ES-I3 (cell line): ENCODE measurements around the gene GTF2I.
"Not testable (repeated sequence)": the region's sequence is repeated elsewhere in the genome, so short reads cannot be mapped to it uniquely, and the experiment has no call there.

Experiments
- H3K36me3 ChIP-seq: 2 replicates; pipeline ENCODE4 v1.6.1; 2013; ENCODE audit warnings: mild to moderate bottlenecking, low read length, control low read depth, moderate library complexity; ENCODE audit not compliant: insufficient read depth
- H3K4me1 ChIP-seq: 2 replicates; pipeline ENCODE4 v1.6.1; 2013; ENCODE audit warnings: mild to moderate bottlenecking, control low read depth, low read length; ENCODE audit not compliant: insufficient read depth
- H3K9ac ChIP-seq: 2 replicates; pipeline ENCODE4 v1.6.1; 2013; ENCODE audit warnings: low read depth, mild to moderate bottlenecking, low read length, moderate library complexity
- H3K9me3 ChIP-seq: 2 replicates; pipeline ENCODE4 v1.6.1; 2013; ENCODE audit warnings: mild to moderate bottlenecking, low read length, moderate library complexity; ENCODE audit not compliant: control insufficient read depth, insufficient read depth

The GTF2I gene

GRCh38 chr7:74765205-74765918 is 107.8 kb downstream of the GTF2I start:
- H3K9me3 ChIP-seq, H3K4me1 ChIP-seq, H3K9ac ChIP-seq, H3K36me3 ChIP-seq: not testable (repeated sequence)

DNA sequence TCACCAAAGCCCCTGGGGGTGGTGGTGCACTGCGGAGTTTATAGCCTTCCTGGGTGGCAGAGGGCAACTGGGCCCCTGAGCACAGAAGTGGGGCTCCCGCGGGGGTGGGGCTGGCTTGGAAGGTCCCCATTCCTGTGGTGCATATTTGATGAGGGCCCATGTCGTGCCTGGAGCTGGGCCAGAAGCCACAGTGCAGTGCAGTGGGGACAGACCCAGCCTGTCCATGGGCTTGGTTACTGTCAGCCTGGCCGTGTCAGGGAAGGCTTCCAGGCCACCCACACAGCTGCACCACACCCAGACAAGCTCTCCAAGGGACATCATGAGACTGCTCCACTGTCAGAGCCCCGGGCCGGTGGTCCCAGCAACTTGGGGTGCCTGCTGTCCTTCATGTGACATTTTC is 109.0 kb downstream of the GTF2I start:
- H3K9ac ChIP-seq, H3K36me3 ChIP-seq, H3K9me3 ChIP-seq, H3K4me1 ChIP-seq: not testable (repeated sequence)

DNA sequence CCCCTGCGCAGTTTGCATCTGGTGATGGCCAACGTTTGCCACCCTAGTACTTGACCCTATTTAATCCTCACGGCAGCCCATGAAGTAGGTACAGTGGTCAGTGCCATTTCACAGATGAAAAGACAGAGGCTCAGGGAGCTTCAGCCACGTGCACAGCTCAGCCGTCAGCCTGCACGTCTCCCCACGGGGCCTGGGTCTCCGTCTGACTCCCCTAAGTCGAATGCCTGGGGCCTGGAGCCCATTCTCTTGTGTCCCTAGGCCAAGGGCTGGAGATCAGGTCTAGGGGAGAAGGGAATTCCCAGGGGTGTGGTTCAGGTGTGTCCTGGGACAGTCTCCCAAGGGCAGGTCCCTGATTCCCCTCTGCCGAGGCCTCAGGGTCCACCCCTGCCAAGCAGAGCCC is 109.5 kb downstream of the GTF2I start:
- H3K9me3 ChIP-seq, H3K9ac ChIP-seq, H3K36me3 ChIP-seq, H3K4me1 ChIP-seq: not testable (repeated sequence)

- H3K9ac ChIP-seq, H3K4me1 ChIP-seq, H3K9me3 ChIP-seq, H3K36me3 ChIP-seq: not testable (repeated sequence)
Observed at GRCh38 chr7:74770062-74770461, 112.5 kb downstream of the GTF2I start.

GRCh38 chr7:74772093-74772492 is 114.6 kb downstream of the GTF2I start:
- H3K9me3 ChIP-seq, H3K36me3 ChIP-seq, H3K4me1 ChIP-seq, H3K9ac ChIP-seq: not testable (repeated sequence)

DNA sequence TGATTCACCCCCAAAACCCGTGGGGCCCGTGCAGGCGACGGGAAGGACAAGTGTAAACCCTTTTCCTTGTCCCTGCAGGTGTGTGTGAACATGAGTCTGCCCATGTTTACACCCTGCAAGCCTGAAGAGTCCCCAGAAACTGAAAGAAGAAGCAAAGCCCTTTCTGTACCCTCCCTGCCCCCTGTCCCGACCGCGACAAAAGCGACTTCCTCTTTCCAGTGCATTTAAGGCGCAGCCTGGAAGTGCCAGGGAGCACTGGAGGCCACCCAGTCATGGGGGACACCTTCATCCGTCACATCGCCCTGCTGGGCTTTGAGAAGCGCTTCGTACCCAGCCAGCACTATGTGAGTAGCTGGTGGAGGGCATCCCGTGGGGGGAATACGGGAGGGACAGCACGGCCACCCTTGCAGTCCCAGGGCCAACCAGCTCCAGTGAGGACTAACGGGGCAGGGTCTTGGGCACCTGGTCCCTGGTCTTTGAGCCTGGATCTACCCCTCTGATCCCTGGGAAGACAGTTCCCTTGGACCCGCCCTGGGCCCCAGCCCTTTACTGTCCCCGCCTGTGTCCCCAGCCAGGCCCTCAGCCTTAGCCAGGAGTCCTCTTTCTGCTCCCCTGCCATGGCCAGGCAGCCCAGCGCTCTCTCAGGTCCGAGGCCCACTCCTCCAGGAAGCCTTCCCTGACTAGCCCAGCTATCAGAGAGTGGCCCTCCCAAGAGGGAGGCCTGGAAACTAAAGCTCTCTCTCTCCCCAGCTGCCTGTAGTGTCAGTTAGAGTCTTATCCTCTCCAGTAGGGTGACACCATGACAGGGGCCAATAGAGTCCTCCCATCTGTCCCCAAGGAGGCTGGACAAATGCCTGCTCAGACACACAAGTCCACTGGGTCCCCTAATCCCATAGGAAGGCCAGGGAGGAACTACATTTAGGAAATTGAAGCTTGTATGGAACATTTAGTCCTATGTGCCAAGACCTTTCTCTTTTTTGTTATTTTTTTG is 116.5 kb downstream of the GTF2I start, which contains the start of gene NCF1:
TSS of gene NCF1 (plus strand) at position 252 of the 991 bp plus-strand sequence. CDS start at position 273, 21 bp downstream.
- H3K4me1 ChIP-seq, H3K36me3 ChIP-seq, H3K9me3 ChIP-seq, H3K9ac ChIP-seq: not testable (repeated sequence)

DNA sequence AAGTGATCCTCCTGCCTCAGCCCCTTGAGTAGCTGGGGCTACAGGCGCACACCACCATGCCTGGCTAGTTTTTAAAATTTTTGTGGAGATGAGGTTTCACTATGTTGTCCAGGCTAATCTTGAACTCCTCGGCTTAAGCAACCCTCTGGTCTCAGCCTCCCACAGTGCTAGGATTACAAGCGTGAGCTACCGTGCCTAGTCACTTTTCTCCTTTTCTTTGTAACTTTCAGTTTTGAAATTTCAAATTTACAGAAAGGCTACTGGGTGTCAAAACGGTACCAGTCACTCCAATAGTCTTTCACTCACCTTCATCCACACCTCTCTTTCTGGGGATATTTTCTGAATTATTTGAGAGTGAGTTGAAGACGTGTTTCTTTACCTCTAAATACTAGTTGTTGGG is 117.6 kb downstream of the GTF2I start:
- H3K4me1 ChIP-seq, H3K9me3 ChIP-seq, H3K36me3 ChIP-seq, H3K9ac ChIP-seq: not testable (repeated sequence)

DNA sequence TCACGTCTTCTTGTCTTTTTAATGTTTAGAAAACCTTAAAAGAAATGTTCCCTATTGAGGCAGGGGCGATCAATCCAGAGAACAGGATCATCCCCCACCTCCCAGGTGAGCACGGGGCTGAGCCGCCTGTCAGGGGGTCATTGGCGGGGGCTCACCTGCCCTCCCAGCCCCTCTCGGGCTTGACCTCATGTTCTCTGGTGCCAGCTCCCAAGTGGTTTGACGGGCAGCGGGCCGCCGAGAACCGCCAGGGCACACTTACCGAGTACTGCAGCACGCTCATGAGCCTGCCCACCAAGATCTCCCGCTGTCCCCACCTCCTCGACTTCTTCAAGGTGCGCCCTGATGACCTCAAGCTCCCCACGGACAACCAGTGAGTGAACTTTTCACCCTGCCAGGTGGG is 121.5 kb downstream of the GTF2I start:
- H3K36me3 ChIP-seq, H3K9me3 ChIP-seq, H3K4me1 ChIP-seq, H3K9ac ChIP-seq: not testable (repeated sequence)

DNA sequence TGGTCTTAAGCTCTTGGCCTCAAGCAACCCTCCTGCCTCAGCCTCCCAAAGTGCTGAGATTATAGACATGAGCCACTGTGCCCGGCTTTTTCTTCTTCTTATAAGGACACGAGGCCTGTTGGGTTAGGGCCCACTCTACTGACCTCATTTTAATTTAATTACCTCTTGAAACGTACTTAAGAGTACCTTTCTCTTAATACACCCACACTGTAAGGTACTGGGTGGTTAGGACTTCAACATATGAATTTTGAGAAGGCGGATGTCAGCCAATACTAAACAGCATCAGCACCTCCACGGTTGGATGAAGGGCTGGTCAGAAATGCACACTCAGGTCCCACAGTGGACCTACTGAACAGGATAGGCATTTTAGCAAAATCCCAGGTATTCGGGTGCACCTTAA is 124.2 kb downstream of the GTF2I start:
- not testable (repeated sequence) for H3K36me3 ChIP-seq, H3K9ac ChIP-seq, H3K9me3 ChIP-seq, H3K4me1 ChIP-seq

DNA sequence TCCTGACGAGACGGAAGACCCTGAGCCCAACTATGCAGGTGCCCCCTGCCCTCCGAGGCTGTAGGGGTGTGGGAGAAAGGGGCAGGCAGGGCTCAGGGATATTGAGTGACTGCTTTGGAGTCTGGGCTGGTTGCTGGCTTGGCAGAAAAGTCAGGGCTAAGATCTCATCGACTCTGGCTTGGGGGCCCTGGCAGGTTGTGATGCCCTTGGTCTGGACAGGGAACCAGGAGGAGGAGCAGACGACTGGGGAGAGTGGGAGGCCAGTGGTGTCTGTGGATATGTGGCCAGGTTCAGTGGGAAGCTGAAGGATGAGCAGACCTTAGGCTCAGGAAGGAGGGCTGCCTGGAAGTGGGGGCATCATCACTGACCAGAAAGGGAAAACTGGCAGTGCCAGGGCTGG is 126.1 kb downstream of the GTF2I start:
- H3K9me3 ChIP-seq, H3K9ac ChIP-seq, H3K4me1 ChIP-seq, H3K36me3 ChIP-seq: not testable (repeated sequence)

DNA sequence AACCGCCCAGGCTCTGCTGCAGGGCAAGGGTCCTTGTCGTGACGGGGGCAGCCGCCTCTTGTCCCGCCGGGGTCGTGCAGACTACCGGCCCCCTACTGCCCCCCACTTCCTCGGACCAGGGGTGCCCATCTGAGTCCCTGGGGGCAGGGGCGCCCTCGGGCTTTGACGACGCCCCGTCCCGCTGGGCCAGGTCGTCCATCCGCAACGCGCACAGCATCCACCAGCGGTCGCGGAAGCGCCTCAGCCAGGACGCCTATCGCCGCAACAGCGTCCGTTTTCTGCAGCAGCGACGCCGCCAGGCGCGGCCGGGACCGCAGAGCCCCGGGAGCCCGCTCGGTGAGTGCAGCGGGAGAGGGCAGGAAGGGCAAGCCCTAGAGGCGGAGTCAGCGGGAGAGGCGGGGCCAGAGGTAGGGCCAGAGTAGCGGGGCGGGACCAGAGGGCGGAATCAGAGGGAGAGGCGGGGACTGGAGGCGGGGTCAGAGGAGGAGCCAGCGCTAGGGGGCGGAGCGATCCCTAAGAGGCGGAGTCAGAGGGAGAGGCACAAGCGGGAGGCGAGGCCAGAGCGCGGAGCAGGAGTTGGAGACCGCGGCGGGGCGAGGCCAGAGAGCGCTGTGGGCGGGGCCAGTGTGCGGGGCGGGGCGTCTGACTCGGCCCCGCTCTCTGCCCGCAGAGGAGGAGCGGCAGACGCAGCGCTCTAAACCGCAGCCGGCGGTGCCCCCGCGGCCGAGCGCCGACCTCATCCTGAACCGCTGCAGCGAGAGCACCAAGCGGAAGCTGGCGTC is 131.0 kb downstream of the GTF2I start:
- not testable (repeated sequence) for H3K9ac ChIP-seq, H3K4me1 ChIP-seq, H3K36me3 ChIP-seq, H3K9me3 ChIP-seq

DNA sequence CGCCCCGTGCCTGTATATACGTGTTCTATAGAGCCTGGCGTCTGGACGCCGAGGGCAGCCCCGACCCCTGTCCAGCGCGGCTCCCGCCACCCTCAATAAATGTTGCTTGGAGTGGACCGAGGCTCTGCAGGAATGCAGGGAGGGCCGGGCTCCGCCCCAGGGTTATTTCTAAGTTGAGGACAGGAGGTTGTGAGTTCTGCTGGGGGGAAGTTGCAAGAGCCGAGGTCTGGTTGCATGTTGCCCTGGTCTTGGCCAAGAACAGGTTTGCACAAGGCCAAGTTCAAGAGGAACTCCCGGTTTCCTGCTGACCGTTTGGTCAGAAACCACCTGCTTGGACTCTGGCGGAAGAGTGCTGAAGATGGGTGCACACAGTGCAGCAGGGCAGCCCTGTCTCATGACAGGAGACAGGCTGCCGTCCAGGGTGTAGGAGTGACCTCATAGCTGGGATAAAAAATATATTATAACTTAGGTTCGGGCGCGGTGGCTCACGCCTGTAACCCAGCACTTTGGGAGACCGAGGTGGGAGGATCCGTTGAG is 131.8 kb downstream of the GTF2I start:
- not testable (repeated sequence) for H3K9me3 ChIP-seq, H3K36me3 ChIP-seq, H3K4me1 ChIP-seq, H3K9ac ChIP-seq

- not testable (repeated sequence) for H3K9me3 ChIP-seq, H3K36me3 ChIP-seq, H3K4me1 ChIP-seq, H3K9ac ChIP-seq
Observed at GRCh38 chr7:74797848-74798622, 140.5 kb downstream of the GTF2I start.

GRCh38 chr7:74798644-74799043 is 141.1 kb downstream of the GTF2I start:
- H3K9ac ChIP-seq, H3K4me1 ChIP-seq, H3K36me3 ChIP-seq, H3K9me3 ChIP-seq: not testable (repeated sequence)
